Fibroblast of skin of abdomen (primary cell): ENCODE results near the gene PRSS48.
"Not testable (repeated sequence)": the region's sequence is repeated elsewhere in the genome, so short reads cannot be mapped to it uniquely, and the experiment has no call there.

Experiments used
- DNase-seq: peaks from one replicate; pipeline ENCODE4 v3.0.0-alpha.2; 2013

PRSS48 gene

GRCh38 chr4:151318307-151319006, 41.5 kb downstream of the PRSS48 start:
- DNase-seq, result no peak

GRCh38 chr4:151319490-151319889, 42.5 kb downstream of the PRSS48 start:
- DNase-seq, result no peak

GRCh38 chr4:151321586-151321985, 44.6 kb downstream of the PRSS48 start:
- no peak for DNase-seq

GRCh38 chr4:151322161-151322560, 45.2 kb downstream of the PRSS48 start:
- DNase-seq, result not testable (repeated sequence)

GRCh38 chr4:151322570-151322969, 45.6 kb downstream of the PRSS48 start:
- DNase-seq, result no peak

- no peak for DNase-seq
Measured at GRCh38 chr4:151323667-151324066, 46.7 kb downstream of the PRSS48 start.

- DNase-seq, result no peak
Measured at GRCh38 chr4:151324124-151324751, 47.3 kb downstream of the PRSS48 start.

- peak; percentile 20 for DNase-seq
Measured at GRCh38 chr4:151324752-151325110, 47.8 kb downstream of the PRSS48 start.

- peak; percentile 62 for DNase-seq
Measured at GRCh38 chr4:151325111-151325948, 48.4 kb downstream of the PRSS48 start, which contains the start of gene SH3D19. TSS of gene SH3D19 (minus strand) at chr4:151325605. CDS start at chr4:151325352, 253 bp downstream.

- no peak for DNase-seq
Measured at GRCh38 chr4:151325949-151326246, 48.9 kb downstream of the PRSS48 start.

GRCh38 chr4:151329217-151330007, 52.5 kb downstream of the PRSS48 start:
- DNase-seq, result peak; percentile 16

GRCh38 chr4:151331276-151332042, 54.5 kb downstream of the PRSS48 start:
- peak; percentile 28 for DNase-seq

- DNase-seq, result no peak
Measured at GRCh38 chr4:151339467-151339866, 62.5 kb downstream of the PRSS48 start.

- DNase-seq, result no peak
Measured at GRCh38 chr4:151340751-151341385, 63.9 kb downstream of the PRSS48 start.
